H1 (cell line): ENCODE data around the gene TLL2. TPM values are rescaled to one million over a fixed set of nuclear protein-coding genes. Genes with fewer than 3 reads are reported as not detected.

Source experiments
- HDAC6 ChIP-seq: IDR thresholded peaks from one replicate; pipeline ENCODE4 v1.7.1; 2012; ENCODE audit warnings: low read depth, mild to moderate bottlenecking, inconsistent platforms, low read length, moderate library complexity
- SRF ChIP-seq: IDR thresholded peaks from 2 replicates; pipeline ENCODE4 v1.6.1; 2011; ENCODE audit warnings: mild to moderate bottlenecking, low read depth, low read length, moderate library complexity
- polyA plus RNA-seq, 7 experiments: library from polyadenylated mRNA; depleted of rRNA in 3 of 7; stranded (reverse) in 5 of 7; unstranded in 2 of 7; fragments of >200 nt in 5 of 7; fragments of 200-250 nt in 2 of 7; gene quantifications; 1 replicate in 5 of 7; 2 replicates in 1 of 7; 4 replicates in 1 of 7; pipeline versions ENCODE4 v1.2.1 to v1.2.3, GENCODE V29; 2011 to 2013; ENCODE audit warnings: missing spikeins in 2 of 7, mixed read lengths in 2 of 7
- total RNA-seq: library from RNA; stranded (reverse); fragmentation: NEBNext Ultra II Directional; extraction: Animal tissue kit (Norgen Biotek cat#: 25700); gene quantifications from 2 replicates; pipeline ENCODE4 v1.2.1, GENCODE V29; 2021

The TLL2 gene
- total and polyA plus RNA-seq, 2 of the 8 experiments (the other 6 are each of a cell fraction or from before 2014, with no cell fraction given) = 2.4 to 3.2 TPM

- no peak for TF ChIP-seq HDAC6
- TF ChIP-seq SRF = no peak
Observed at GRCh38 chr10:96555330-96555729, 41.6 kb upstream of the TLL2 start (continued).
